Measurements from ENCODE around the gene NHSL2. TPM values are rescaled to one million over a fixed set of nuclear protein-coding genes. Genes with fewer than 3 reads are reported as not detected.

Gene NHSL2
- total RNA-seq, 1 experiment from 2014 or later = 0.58 TPM

GRCh38 chrX:72129661-72130060 is 219.0 kb downstream of the NHSL2 start:
- CTCF ChIA-PET = no interaction called here
- TF ChIP-seq CTCF (conservative IDR thresholded peaks at IDR 0.05; ENCODE audit: low read depth, low read length) (no peak), EZH2 (IDR thresholded peaks at IDR 0.05; ENCODE audit: borderline replicate concordance, low read depth, low read length, poor library complexity, severe bottlenecking) (no peak)
- Histone ChIP-seq H3K36me3 (ENCODE audit: insufficient read depth, low read length, poor library complexity, severe bottlenecking) (no peaks in the 10 kb centered on the region), H3K27ac (ENCODE audit: low read depth, low read length, poor library complexity, severe bottlenecking) (no peak overlapping the region), H3K4me1 (ENCODE audit: insufficient read depth, low read length, poor library complexity, severe bottlenecking) (peaks cover 11% of the 10 kb centered on the region), H3K9me3 (ENCODE audit: low read depth, low read length, poor library complexity, severe bottlenecking) (no peaks in the 10 kb centered on the region), H3K4me3 (ENCODE audit: low read depth, low read length, poor library complexity, severe bottlenecking) (no peak overlapping the region), H3K27me3 (replicated peaks; ENCODE audit: insufficient read depth, low read depth, low read length, poor library complexity) (no peaks in the 10 kb centered on the region)
- DNase-seq (ENCODE audit: low spot score) = no peak
- POLR2A ChIA-PET (ENCODE audit: low non-redundant PET) = no interaction called here
- intact Hi-C loops (cut with micrococcal nuclease; ENCODE audit: unreplicated experiment) = no loop called here
- no TSS peak for BruUV-seq (replicated peaks)

GRCh38 chrX:72130156-72130761 is 219.6 kb downstream of the NHSL2 start:
- H3K27ac ChIP-seq (ENCODE audit: low read depth, low read length, poor library complexity, severe bottlenecking) = no peak overlapping the region
- intact Hi-C loops (cut with micrococcal nuclease; ENCODE audit: unreplicated experiment) = no loop called here
- no peaks in the 10 kb centered on the region for H3K36me3 ChIP-seq (ENCODE audit: insufficient read depth, low read length, poor library complexity, severe bottlenecking)
- CTCF ChIA-PET = no interaction called here
- no peak for DNase-seq (ENCODE audit: low spot score)
- H3K27me3 ChIP-seq (replicated peaks; ENCODE audit: insufficient read depth, low read depth, low read length, poor library complexity) = no peaks in the 10 kb centered on the region
- POLR2A ChIA-PET (ENCODE audit: low non-redundant PET) = no interaction called here
- H3K4me1 ChIP-seq (ENCODE audit: insufficient read depth, low read length, poor library complexity, severe bottlenecking) = peaks cover 11% of the 10 kb centered on the region
- no peak for TF ChIP-seq EZH2 (IDR thresholded peaks at IDR 0.05; ENCODE audit: borderline replicate concordance, low read depth, low read length, poor library complexity, severe bottlenecking)
- TF ChIP-seq CTCF (conservative IDR thresholded peaks at IDR 0.05; ENCODE audit: low read depth, low read length) = no peak
- BruUV-seq (replicated peaks) = TSS peak; percentile 63
- no peaks in the 10 kb centered on the region for H3K9me3 ChIP-seq (ENCODE audit: low read depth, low read length, poor library complexity, severe bottlenecking)
- H3K4me3 ChIP-seq (ENCODE audit: low read depth, low read length, poor library complexity, severe bottlenecking) = no peak overlapping the region

GRCh38 chrX:72130762-72131250 is 220.2 kb downstream of the NHSL2 start:
- Histone ChIP-seq H3K4me1 (ENCODE audit: insufficient read depth, low read length, poor library complexity, severe bottlenecking) (peaks cover 7% of the 10 kb centered on the region), H3K4me3 (ENCODE audit: low read depth, low read length, poor library complexity, severe bottlenecking) (peak overlapping the region; percentile 51), H3K27me3 (replicated peaks; ENCODE audit: insufficient read depth, low read depth, low read length, poor library complexity) (no peaks in the 10 kb centered on the region), H3K27ac (ENCODE audit: low read depth, low read length, poor library complexity, severe bottlenecking) (no peak overlapping the region), H3K9me3 (ENCODE audit: low read depth, low read length, poor library complexity, severe bottlenecking) (no peaks in the 10 kb centered on the region), H3K36me3 (ENCODE audit: insufficient read depth, low read length, poor library complexity, severe bottlenecking) (no peaks in the 10 kb centered on the region)
- ChIA-PET CTCF (no interaction called here), POLR2A (ENCODE audit: low non-redundant PET) (no interaction called here)
- DNase-seq (ENCODE audit: low spot score) = no peak
- TF ChIP-seq EZH2 (IDR thresholded peaks at IDR 0.05; ENCODE audit: borderline replicate concordance, low read depth, low read length, poor library complexity, severe bottlenecking) = no peak
- no peak for TF ChIP-seq CTCF (conservative IDR thresholded peaks at IDR 0.05; ENCODE audit: low read depth, low read length)
- no TSS peak for BruUV-seq (replicated peaks)
- intact Hi-C loops (cut with micrococcal nuclease; ENCODE audit: unreplicated experiment) = no loop called here

Measured in A673 (cell line).